H1 (cell line): ENCODE results near the gene ZNF398. TPM values are rescaled to one million over a fixed set of nuclear protein-coding genes. Genes with fewer than 3 reads are reported as not detected.

Experiments
- CREB1 ChIP-seq: IDR thresholded peaks from 2 replicates; pipeline ENCODE4 v1.6.1; 2012; ENCODE audit warnings: inconsistent platforms
- KDM4A ChIP-seq: IDR thresholded peaks from one replicate; pipeline ENCODE4 v1.7.1; 2012; ENCODE audit warnings: low read depth, mild to moderate bottlenecking, moderate library complexity, low read length, inconsistent platforms; ENCODE audit not compliant: severe bottlenecking
- SP1 ChIP-seq: IDR thresholded peaks from 2 replicates; pipeline ENCODE4 v1.6.1; 2011; ENCODE audit warnings: low read depth, low read length
- SUZ12 ChIP-seq: fragments of 200-600 bp; sonication (generic); IDR thresholded peaks from 2 replicates; pipeline ENCODE4 v1.6.1; 2012; ENCODE audit warnings: mild to moderate bottlenecking, inconsistent platforms, low read length, moderate library complexity, mixed read lengths
- polyA plus RNA-seq, 7 experiments: library from polyadenylated mRNA; depleted of rRNA in 3 of 7; stranded (reverse) in 5 of 7; unstranded in 2 of 7; fragments of >200 nt in 5 of 7; fragments of 200-250 nt in 2 of 7; gene quantifications; 1 replicate in 5 of 7; 2 replicates in 1 of 7; 4 replicates in 1 of 7; pipeline versions ENCODE4 v1.2.1 to v1.2.3, GENCODE V29; 2011 to 2013; ENCODE audit warnings: missing spikeins in 2 of 7, mixed read lengths in 2 of 7
- total RNA-seq: library from RNA; stranded (reverse); fragmentation: NEBNext Ultra II Directional; extraction: Animal tissue kit (Norgen Biotek cat#: 25700); gene quantifications from 2 replicates; pipeline ENCODE4 v1.2.1, GENCODE V29; 2021

Gene ZNF398
- total and polyA plus RNA-seq, 2 of the 8 experiments (the other 6 are each of a cell fraction or from before 2014, with no cell fraction given), result 52.7 to 63.5 TPM

- TF ChIP-seq KDM4A, result no peak
- no peak for TF ChIP-seq SUZ12
- TF ChIP-seq SP1, result no peak
- no peak for TF ChIP-seq CREB1
Observed at GRCh38 chr7:149217570-149217969, 70.3 kb downstream of the ZNF398 start (continued).
